ENCODE measurements around the gene BEAN1.
"Not testable (repeated sequence)": the region's sequence is repeated elsewhere in the genome, so short reads cannot be mapped to it uniquely, and the experiment has no call there.

The BEAN1 gene

GRCh38 chr16:66460703-66461102 is 33.6 kb downstream of the BEAN1 start:
- no peak for DNase-seq (ENCODE audit: low read depth)
- no peak overlapping the region for H3K4me3 ChIP-seq (ENCODE audit: low read depth, low read length)

- H3K4me3 ChIP-seq (ENCODE audit: low read depth, low read length) = no peak overlapping the region
- DNase-seq (ENCODE audit: low read depth) = no peak
Measured at GRCh38 chr16:66462912-66463311, 35.8 kb downstream of the BEAN1 start.

GRCh38 chr16:66465946-66466345 is 38.9 kb downstream of the BEAN1 start:
- H3K4me3 ChIP-seq (ENCODE audit: low read depth, low read length); DNase-seq (ENCODE audit: low read depth): not testable (repeated sequence)

- not testable (repeated sequence) for DNase-seq (ENCODE audit: low read depth); H3K4me3 ChIP-seq (ENCODE audit: low read depth, low read length)
Measured at GRCh38 chr16:66466636-66467035, 39.5 kb downstream of the BEAN1 start.

- no peak overlapping the region for H3K4me3 ChIP-seq (ENCODE audit: low read depth, low read length)
- DNase-seq (ENCODE audit: low read depth) = no peak
Measured at GRCh38 chr16:66467611-66468010, 40.5 kb downstream of the BEAN1 start.

GRCh38 chr16:66468321-66468965 is 41.3 kb downstream of the BEAN1 start:
- no peak for DNase-seq (ENCODE audit: low read depth)
- no peak overlapping the region for H3K4me3 ChIP-seq (ENCODE audit: low read depth, low read length)

- no peak for DNase-seq (ENCODE audit: low read depth)
- no peak overlapping the region for H3K4me3 ChIP-seq (ENCODE audit: low read depth, low read length)
Measured at GRCh38 chr16:66469291-66469946, 42.3 kb downstream of the BEAN1 start.

GRCh38 chr16:66469947-66470546 is 43.0 kb downstream of the BEAN1 start:
- DNase-seq (ENCODE audit: low read depth) = no peak
- no peak overlapping the region for H3K4me3 ChIP-seq (ENCODE audit: low read depth, low read length)

GRCh38 chr16:66470556-66470955 is 43.5 kb downstream of the BEAN1 start:
- no peak for DNase-seq (ENCODE audit: low read depth)
- no peak overlapping the region for H3K4me3 ChIP-seq (ENCODE audit: low read depth, low read length)

GRCh38 chr16:66471264-66471663 is 44.2 kb downstream of the BEAN1 start:
- DNase-seq (ENCODE audit: low read depth) = no peak
- no peak overlapping the region for H3K4me3 ChIP-seq (ENCODE audit: low read depth, low read length)

GRCh38 chr16:66471716-66472393 is 44.8 kb downstream of the BEAN1 start:
- DNase-seq (ENCODE audit: low read depth) = no peak
- H3K4me3 ChIP-seq (ENCODE audit: low read depth, low read length) = no peak overlapping the region

GRCh38 chr16:66473051-66473571 is 46.0 kb downstream of the BEAN1 start:
- no peak for DNase-seq (ENCODE audit: low read depth)
- no peak overlapping the region for H3K4me3 ChIP-seq (ENCODE audit: low read depth, low read length)

- H3K4me3 ChIP-seq (ENCODE audit: low read depth, low read length) = no peak overlapping the region
- DNase-seq (ENCODE audit: low read depth) = no peak
Measured at GRCh38 chr16:66473654-66474519, 46.8 kb downstream of the BEAN1 start.

GRCh38 chr16:66474750-66475199 is 47.7 kb downstream of the BEAN1 start:
- no peak for DNase-seq (ENCODE audit: low read depth)
- H3K4me3 ChIP-seq (ENCODE audit: low read depth, low read length) = no peak overlapping the region

GRCh38 chr16:66475232-66475631 is 48.1 kb downstream of the BEAN1 start:
- H3K4me3 ChIP-seq (ENCODE audit: low read depth, low read length) = no peak overlapping the region
- DNase-seq (ENCODE audit: low read depth) = no peak

GRCh38 chr16:66476328-66477027 is 49.4 kb downstream of the BEAN1 start:
- DNase-seq (ENCODE audit: low read depth) = no peak
- no peak overlapping the region for H3K4me3 ChIP-seq (ENCODE audit: low read depth, low read length)

- H3K4me3 ChIP-seq (ENCODE audit: low read depth, low read length) = no peak overlapping the region
- no peak for DNase-seq (ENCODE audit: low read depth)
Measured at GRCh38 chr16:66477028-66477515, 50.0 kb downstream of the BEAN1 start.

GRCh38 chr16:66478733-66479511 is 51.8 kb downstream of the BEAN1 start:
- no peak for DNase-seq (ENCODE audit: low read depth)
- H3K4me3 ChIP-seq (ENCODE audit: low read depth, low read length) = no peak overlapping the region
